GM12872 (cell line): ENCODE measurements around the gene ABCA8.

ENCODE experiments used
- CTCF ChIP-seq: IDR thresholded peaks from 3 replicates; pipeline ENCODE4 v1.5.1; 2011; ENCODE audit warnings: low read depth, mild to moderate bottlenecking, low read length, moderate library complexity; ENCODE audit not compliant: insufficient read depth

The ABCA8 gene

GRCh38 chr17:68829211-68829610 is 126.0 kb downstream of the ABCA8 start:
- TF ChIP-seq CTCF = no peak

GRCh38 chr17:68824707-68825106 is 130.5 kb downstream of the ABCA8 start:
- no peak for TF ChIP-seq CTCF

GRCh38 chr17:68822719-68823289 is 132.4 kb downstream of the ABCA8 start:
- TF ChIP-seq CTCF = no peak

DNA sequence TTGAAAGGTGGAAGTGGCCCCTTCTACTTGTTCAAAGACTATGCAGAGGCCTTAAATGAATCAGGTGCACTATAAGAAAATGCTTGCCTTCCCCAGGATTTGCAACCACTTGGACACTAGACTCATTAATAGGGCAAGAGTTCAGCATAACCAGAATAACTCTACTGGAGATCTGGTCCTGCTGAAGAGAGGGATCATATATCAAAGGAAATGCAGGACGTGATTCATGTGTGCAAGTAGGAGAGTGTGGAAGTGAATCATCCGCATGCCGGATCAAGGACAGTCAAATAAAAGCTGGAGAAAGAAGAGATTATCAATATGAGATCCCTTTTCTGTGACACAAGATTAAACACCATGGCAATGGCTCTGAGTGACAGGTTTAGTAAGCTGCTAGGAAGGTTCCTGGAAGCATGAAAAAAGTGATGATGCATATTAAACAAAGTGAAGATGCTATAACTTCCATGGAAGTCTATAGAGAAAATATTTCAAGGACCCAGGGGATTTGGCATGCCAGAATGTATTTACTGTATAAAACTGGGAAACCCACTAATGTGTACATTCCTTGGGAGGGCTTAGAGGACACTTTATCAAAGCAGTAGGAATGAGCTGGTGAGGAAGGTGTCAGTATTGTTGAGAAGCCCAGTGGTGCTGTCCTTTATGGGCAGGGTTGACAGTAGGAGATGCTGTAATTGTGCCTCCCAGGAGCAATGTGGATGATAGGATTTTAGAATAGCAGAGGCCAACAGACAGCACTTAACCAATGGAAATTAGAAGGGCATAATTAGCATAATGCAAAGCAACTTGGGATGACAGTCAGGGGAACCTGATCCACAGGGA is 133.1 kb downstream of the ABCA8 start:
- no peak for TF ChIP-seq CTCF

- TF ChIP-seq CTCF = no peak
Measured at GRCh38 chr17:68820825-68821481, 134.2 kb downstream of the ABCA8 start.

DNA sequence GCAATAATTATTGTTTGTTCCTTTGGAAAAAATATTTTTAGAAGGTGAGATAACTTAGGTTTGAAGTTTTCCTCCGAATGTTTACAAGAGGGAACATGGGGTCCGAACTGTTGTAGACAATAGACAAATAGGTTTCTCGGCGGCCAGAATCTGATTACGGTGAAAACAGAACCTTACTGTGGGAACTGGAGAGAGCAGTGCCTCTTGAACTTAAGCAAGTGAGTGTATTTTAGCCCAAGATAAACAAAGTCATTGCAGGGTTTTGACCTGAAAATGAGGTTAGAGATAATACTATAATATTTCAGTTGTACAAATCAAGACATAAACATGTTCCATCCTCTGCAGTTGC is 134.7 kb downstream of the ABCA8 start:
- no peak for TF ChIP-seq CTCF

- no peak for TF ChIP-seq CTCF
Measured at GRCh38 chr17:68819465-68819864, 135.7 kb downstream of the ABCA8 start.
